Measurements from ENCODE around the gene GGNBP2. TPM values are rescaled to one million over a fixed set of nuclear protein-coding genes. Genes with fewer than 3 reads are reported as not detected.

GGNBP2 gene, protein sequence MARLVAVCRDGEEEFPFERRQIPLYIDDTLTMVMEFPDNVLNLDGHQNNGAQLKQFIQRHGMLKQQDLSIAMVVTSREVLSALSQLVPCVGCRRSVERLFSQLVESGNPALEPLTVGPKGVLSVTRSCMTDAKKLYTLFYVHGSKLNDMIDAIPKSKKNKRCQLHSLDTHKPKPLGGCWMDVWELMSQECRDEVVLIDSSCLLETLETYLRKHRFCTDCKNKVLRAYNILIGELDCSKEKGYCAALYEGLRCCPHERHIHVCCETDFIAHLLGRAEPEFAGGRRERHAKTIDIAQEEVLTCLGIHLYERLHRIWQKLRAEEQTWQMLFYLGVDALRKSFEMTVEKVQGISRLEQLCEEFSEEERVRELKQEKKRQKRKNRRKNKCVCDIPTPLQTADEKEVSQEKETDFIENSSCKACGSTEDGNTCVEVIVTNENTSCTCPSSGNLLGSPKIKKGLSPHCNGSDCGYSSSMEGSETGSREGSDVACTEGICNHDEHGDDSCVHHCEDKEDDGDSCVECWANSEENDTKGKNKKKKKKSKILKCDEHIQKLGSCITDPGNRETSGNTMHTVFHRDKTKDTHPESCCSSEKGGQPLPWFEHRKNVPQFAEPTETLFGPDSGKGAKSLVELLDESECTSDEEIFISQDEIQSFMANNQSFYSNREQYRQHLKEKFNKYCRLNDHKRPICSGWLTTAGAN
- total RNA-seq: 10 to 100 TPM; 24.6 to 93.0 (median 51.9) TPM

DNA sequence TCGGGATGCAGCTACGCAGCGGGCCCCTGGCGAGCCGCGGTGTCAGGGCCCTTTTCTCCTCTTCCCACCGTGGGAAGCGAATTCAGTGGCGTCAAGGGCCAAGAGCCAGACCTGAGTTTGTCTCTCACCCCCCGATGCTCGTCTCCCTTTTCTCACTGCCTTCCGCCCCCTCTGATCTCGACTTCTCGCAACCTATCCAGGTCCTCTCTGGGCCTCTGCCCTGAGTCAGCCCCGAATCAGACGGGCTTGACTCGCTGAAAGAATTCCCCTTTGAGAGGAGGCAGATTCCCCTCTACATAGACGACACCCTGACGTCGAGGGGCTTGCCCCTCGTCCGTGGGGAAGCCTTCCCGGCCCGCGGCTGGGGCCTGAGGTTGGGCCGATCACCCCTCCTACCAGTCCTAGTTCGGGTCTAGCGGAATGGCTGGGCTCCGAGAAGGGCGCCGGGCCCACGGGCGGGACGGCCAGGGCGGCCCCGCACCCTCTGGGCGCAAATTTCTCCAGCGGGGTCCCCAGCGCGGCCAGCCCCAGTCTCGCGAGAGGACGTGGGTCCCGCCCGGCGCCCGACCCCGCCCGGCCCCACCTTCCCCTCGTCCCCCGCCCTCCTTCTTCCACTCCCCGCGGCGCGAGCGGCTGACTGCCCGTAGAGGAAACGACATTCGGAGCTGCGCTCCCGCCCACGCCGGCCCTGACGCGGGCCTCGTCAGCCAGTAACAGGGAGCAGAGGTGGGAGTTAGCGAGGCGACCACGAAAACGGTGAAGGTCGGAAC is at the start of gene GGNBP2:
Gene GGNBP2 (plus strand): TSS at position 613 of the 770 bp plus-strand sequence. CDS start 806 bp downstream, outside the sequence.
- Histone ChIP-seq H3K36me3 (no peaks in the 10 kb centered on the region), H3K27me3 (no peaks in the 10 kb centered on the region), H3K4me1 (peaks cover 6 to 11% of the 10 kb centered on the region in 2 donors), H3K9me3 (no peaks in the 10 kb centered on the region), H3K4me3 (peak within 1 kb of the TSS; percentile 90 to 99), H3K27ac (peak within 1 kb of the TSS; percentile 98 to 100)
- intact Hi-C loops (cut with DNase I; ENCODE audit: low total_unique reads): loop anchor here (5.0 kb wide), 1 partner anchor 53 kb away; no protein-coding TSS in a partner anchor
- DNase-seq: peak; percentile 87 to 92
- TF ChIP-seq POLR2A (IDR thresholded peaks at IDR 0.05): peak; percentile 64 to 85
- TF ChIP-seq, protein P1, sequence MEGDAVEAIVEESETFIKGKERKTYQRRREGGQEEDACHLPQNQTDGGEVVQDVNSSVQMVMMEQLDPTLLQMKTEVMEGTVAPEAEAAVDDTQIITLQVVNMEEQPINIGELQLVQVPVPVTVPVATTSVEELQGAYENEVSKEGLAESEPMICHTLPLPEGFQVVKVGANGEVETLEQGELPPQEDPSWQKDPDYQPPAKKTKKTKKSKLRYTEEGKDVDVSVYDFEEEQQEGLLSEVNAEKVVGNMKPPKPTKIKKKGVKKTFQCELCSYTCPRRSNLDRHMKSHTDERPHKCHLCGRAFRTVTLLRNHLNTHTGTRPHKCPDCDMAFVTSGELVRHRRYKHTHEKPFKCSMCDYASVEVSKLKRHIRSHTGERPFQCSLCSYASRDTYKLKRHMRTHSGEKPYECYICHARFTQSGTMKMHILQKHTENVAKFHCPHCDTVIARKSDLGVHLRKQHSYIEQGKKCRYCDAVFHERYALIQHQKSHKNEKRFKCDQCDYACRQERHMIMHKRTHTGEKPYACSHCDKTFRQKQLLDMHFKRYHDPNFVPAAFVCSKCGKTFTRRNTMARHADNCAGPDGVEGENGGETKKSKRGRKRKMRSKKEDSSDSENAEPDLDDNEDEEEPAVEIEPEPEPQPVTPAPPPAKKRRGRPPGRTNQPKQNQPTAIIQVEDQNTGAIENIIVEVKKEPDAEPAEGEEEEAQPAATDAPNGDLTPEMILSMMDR (IDR thresholded peaks at IDR 0.05): no peak

DNA sequence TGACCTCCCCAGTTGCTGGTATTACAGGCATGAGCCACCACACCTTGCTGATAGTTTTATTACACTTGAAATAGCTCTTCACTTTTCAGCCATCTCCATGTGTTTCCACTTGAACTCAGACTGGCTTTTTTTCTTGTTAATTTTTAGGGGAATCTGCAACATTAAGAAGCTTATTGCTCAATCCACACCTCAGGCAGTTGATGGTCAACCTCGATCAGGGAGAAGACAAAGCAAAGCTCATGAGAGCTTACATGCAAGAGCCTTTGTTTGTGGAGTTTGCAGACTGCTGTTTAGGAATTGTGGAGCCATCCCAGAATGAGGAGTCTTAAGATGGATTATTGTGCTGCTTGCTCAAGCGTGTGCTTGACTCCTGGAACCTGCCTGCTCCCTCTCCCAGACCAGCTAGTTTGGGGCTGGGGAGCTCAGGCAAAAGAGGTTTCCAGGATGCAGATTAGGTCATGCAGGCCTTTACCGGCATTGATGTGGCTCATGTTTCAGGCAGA is 49.6 kb upstream of the GGNBP2 start:
- Histone ChIP-seq H3K4me1 (no peaks in the 10 kb centered on the region), H3K4me3 (no peak overlapping the region), H3K36me3 (no peaks in the 10 kb centered on the region), H3K27ac (no peak overlapping the region), H3K27me3 (no peaks in the 10 kb centered on the region), H3K9me3 (no peaks in the 10 kb centered on the region)
- DNase-seq: no peak
- TF ChIP-seq, protein P1 (IDR thresholded peaks at IDR 0.05): no peak
- no peak for TF ChIP-seq POLR2A (IDR thresholded peaks at IDR 0.05)
- intact Hi-C loops (cut with DNase I; ENCODE audit: low total_unique reads): no loop called here

DNA sequence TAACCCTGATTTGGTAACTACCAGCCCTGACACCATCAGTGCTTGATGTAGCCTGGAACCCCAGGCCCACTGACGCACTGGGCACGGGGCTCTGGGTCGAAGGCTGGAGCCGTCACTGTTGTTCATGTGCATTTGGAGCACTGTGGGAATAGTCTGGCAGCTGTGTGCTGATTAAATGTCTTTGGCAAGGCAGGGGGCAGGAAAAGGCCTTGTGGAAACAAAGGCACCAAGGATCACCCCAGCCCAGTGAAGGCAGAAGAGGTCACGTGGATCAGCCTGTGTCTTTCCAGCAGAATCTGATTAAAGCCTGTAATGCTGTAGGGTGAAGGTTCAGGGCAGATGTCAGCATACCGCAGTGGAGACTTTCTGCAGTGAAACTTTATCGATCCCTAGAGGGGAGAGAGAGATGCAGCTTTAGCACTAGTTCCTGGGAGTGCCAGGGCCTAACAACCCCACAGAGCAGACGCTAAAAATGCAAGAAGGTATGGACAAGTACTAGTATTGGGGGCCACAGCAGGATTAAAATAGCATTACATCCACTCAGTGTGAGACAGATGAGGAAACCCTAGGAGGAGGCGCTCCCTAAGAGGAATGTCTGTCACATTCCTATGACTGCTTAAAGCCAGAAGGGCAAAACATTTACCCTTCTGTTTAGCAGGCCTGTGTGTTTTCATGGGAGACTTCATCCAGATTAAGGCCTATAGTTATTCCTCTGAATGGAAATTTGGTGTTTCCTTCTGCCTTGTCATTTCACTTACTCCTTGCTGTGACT is 48.5 kb upstream of the GGNBP2 start:
- no peak overlapping the region for H3K4me3 ChIP-seq
- no peak for DNase-seq
- no peaks in the 10 kb centered on the region for H3K27me3 ChIP-seq
- intact Hi-C loops (cut with DNase I; ENCODE audit: low total_unique reads): no loop called here
- no peaks in the 10 kb centered on the region for H3K4me1 ChIP-seq
- TF ChIP-seq, protein P1 (IDR thresholded peaks at IDR 0.05): no peak
- TF ChIP-seq POLR2A (IDR thresholded peaks at IDR 0.05): no peak
- no peak overlapping the region for H3K27ac ChIP-seq
- H3K36me3 ChIP-seq: no peaks in the 10 kb centered on the region
- H3K9me3 ChIP-seq: no peaks in the 10 kb centered on the region

DNA sequence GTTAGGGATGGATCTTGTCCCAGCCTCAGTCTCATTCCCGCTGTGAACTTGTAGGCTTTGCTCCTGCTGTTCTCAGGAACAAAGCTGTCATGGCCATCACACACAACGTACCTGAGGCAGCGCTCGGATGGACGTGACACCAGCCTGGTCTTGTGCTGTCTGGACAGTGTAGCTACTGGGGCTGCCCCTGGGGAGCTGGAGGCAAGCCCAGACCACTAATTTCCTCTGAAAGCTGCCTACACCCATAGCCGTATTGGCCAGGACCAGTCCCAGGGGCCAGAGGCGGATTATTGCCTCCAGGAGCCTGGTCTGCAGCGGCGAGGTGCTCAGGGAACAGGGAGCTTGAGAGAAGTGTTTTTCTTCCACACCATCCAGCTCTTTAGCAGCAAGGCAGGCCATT is 46.6 kb upstream of the GGNBP2 start:
- intact Hi-C loops (cut with DNase I; ENCODE audit: low total_unique reads): no loop called here
- Histone ChIP-seq H3K27me3 (no peaks in the 10 kb centered on the region), H3K27ac (no peak overlapping the region), H3K4me1 (no peaks in the 10 kb centered on the region), H3K4me3 (no peak overlapping the region), H3K9me3 (no peaks in the 10 kb centered on the region), H3K36me3 (no peaks in the 10 kb centered on the region)
- DNase-seq: no peak
- no peak for TF ChIP-seq POLR2A (IDR thresholded peaks at IDR 0.05)
- TF ChIP-seq, protein P1 (IDR thresholded peaks at IDR 0.05): no peak

Data from uterus (tissue), 4 donors.